ENCODE data around the gene ZNF600. TPM values are rescaled to one million over a fixed set of nuclear protein-coding genes. Genes with fewer than 3 reads are reported as not detected.

ZNF600 gene
- total and polyA plus RNA-seq, 2 of the 8 experiments (the other 6 are each of a cell fraction or from before 2014, with no cell fraction given): 2.1 to 8.0 TPM

- no peak overlapping the region for H3K4ac ChIP-seq (replicated peaks; ENCODE audit: insufficient read length, low read depth, low read length)
- H2AFZ ChIP-seq (ENCODE audit: low read length): no peak overlapping the region
- H3K4me3 ChIP-seq (ENCODE audit: extremely low read depth in 1 of 4, insufficient read depth in 2 of 4, low read depth in 3 of 4, low read length in 4 of 4): no peak overlapping the region
- H3K79me2 ChIP-seq (ENCODE audit: control insufficient read depth in 1 of 2, insufficient read depth in 2 of 2, low read length in 2 of 2): no peaks in the 10 kb centered on the region
- no peak overlapping the region for H3K23ac ChIP-seq (ENCODE audit: insufficient read length)
- no peak overlapping the region for H2BK12ac ChIP-seq (ENCODE audit: low read depth, low read length)
- FAIRE-seq (no peak), DNase-seq (ENCODE audit: low read depth in 1 of 2, low spot score in 2 of 2) (no peak)
- no peaks in the 10 kb centered on the region for H3K36me3 ChIP-seq (ENCODE audit: control insufficient read depth in 2 of 4, insufficient read depth in 4 of 4, low read length in 3 of 4)
- no peak overlapping the region for H3K14ac ChIP-seq (ENCODE audit: insufficient read length)
- no peak overlapping the region for H3K9ac ChIP-seq (replicated peaks in 1 of 4; ENCODE audit: extremely low read depth in 1 of 4, low read depth in 3 of 4, low read length in 3 of 4)
- no peaks in the 10 kb centered on the region for H3K9me3 ChIP-seq (ENCODE audit: insufficient read depth in 2 of 2, low read depth in 1 of 2, low read length in 1 of 2)
- H2BK20ac ChIP-seq (ENCODE audit: low read length): no peak overlapping the region
- H4K20me1 ChIP-seq (replicated peaks in 1 of 2; ENCODE audit: control insufficient read depth in 1 of 2, insufficient read depth in 2 of 2, low read length in 2 of 2): no peaks in the 10 kb centered on the region
- no peak overlapping the region for H2BK120ac ChIP-seq (replicated peaks; ENCODE audit: low read depth, low read length)
- TF ChIP-seq SP4 (IDR thresholded peaks at IDR 0.05; ENCODE audit: low read length) (no peak), JUN (IDR thresholded peaks at IDR 0.05; ENCODE audit: low read depth, low read length) (no peak), BACH1 (IDR thresholded peaks at IDR 0.05; ENCODE audit: low read length) (no peak), SAP30 (IDR thresholded peaks at IDR 0.05; ENCODE audit: insufficient read depth, insufficient replicate concordance, low read length) (no peak), RBBP5 (IDR thresholded peaks at IDR 0.05; ENCODE audit: borderline replicate concordance, low read depth, low read length) (no peak), KDM1A (IDR thresholded peaks at IDR 0.05; ENCODE audit: borderline replicate concordance, low read length) (no peak), TAF7 (optimal IDR thresholded peaks at IDR 0.05; ENCODE audit: borderline replicate concordance, low read depth, low read length) (no peak), YY1 (IDR thresholded peaks at IDR 0.05; ENCODE audit: low read depth, low read length) (no peak), SP1 (IDR thresholded peaks at IDR 0.05; ENCODE audit: low read depth, low read length) (no peak), KDM4A (IDR thresholded peaks at IDR 0.05; ENCODE audit: low read depth, low read length, severe bottlenecking) (no peak)
- no peaks in the 10 kb centered on the region; a peak in 1 of 7 replicates for H3K4me1 ChIP-seq (replicated peaks in 1 of 4; ENCODE audit: control insufficient read depth in 3 of 4, insufficient read depth in 4 of 4, low read length in 3 of 4)
- ChIA-PET POLR2A (ENCODE audit: partially characterized antibody) (no interaction called here), CTCF (ENCODE audit: partially characterized antibody) (no interaction called here)
- H3K56ac ChIP-seq (replicated peaks; ENCODE audit: insufficient read length, low read depth, low read length): no peak overlapping the region
- no peak overlapping the region for H2BK15ac ChIP-seq (ENCODE audit: low read length)
- 90% methylated on average over 12 of the region's 12 CpGs; no CpG with 5 or more reads in 1 of the 2 experiments for WGBS, 2 experiments (ENCODE audit: extremely low coverage in 1 of 2, insufficient coverage in 1 of 2, insufficient read length in 1 of 2, insufficient replicate concordance in 2 of 2, low coverage in 1 of 2, low lambda C conversion rate in 2 of 2, missing lambda C conversion rate in 1 of 2)
- no peaks in the 10 kb centered on the region for H3K79me1 ChIP-seq (ENCODE audit: low read depth, low read length)
- H3K18ac ChIP-seq (ENCODE audit: extremely low read depth, low read length): no peak overlapping the region
- no peak overlapping the region for H4K91ac ChIP-seq (replicated peaks; ENCODE audit: insufficient read length, low read length)
- H4K5ac ChIP-seq (ENCODE audit: insufficient read length, low read depth, low read length): no peak overlapping the region
- peaks cover 3% of the 10 kb centered on the region; the same call in 1 of the 2 replicates for H3K23me2 ChIP-seq (ENCODE audit: low read depth, low read length)
- 0 out of 7 replicates have a peak, but pooled peaks cover 0 to 3% (median 0%) of the 10 kb centered on the region in 4 experiments for H3K27me3 ChIP-seq (replicated peaks in 1 of 4; ENCODE audit: control insufficient read depth in 3 of 4, extremely low read depth in 1 of 4, insufficient read depth in 3 of 4, low read length in 3 of 4)
- H3K4me2 ChIP-seq (ENCODE audit: insufficient read depth in 1 of 2, low read depth in 2 of 2, low read length in 2 of 2): no peak overlapping the region
- no peak overlapping the region for H3K27ac ChIP-seq (ENCODE audit: low read depth, low read length)
- no peak overlapping the region for H2AK5ac ChIP-seq (ENCODE audit: low read depth, low read length)
- no peak overlapping the region for H4K8ac ChIP-seq (ENCODE audit: extremely low read depth, insufficient read depth, low read length)
- H2BK5ac ChIP-seq (ENCODE audit: low read depth, low read length): no peak overlapping the region
Observed at GRCh38 chr19:52823676-52824075, 37.1 kb upstream of the ZNF600 start.

All from H1 (cell line).